ENCODE data around the gene UCP3. TPM values are rescaled to one million over a fixed set of nuclear protein-coding genes. Genes with fewer than 3 reads are reported as not detected.

The UCP3 gene
- total RNA-seq, 4 donors from 2014 or later: 0.53 to 1.5 (median 0.92) TPM; not detected in 1

DNA sequence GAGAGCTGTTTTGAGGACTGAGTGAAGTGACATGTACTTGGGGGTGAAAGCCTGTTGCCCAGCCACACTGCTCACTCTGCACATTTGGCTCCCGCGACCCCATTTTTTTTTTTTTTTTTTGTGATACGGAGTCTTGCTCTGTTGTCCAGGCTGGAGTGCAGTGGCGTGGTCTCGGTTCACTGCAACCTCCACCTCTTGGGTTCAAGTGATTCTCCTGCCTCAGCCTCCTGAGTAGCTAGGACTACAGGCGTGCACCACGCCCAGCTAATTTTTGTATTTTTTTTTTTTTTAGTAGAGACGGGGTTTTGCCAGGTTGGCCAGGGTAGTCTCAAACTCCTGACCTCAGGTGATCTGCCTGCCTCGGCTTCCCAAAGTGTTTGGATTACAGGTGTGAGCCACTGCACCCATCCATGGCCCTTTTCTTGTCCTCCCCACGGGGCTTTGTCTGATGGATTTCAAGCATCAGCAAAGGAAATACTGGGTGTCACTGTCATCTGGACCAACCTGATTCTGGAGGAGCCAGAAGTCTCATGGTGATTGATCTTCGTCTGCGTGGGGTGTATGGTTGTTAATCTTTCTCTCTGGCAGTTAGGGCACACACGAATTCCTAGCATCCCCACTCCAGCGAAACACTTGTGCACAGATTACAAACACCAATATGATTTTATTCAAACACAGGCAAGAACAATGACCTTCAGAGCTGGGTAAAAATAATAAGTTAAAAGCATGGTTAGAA is 3.4 kb upstream of the UCP3 start:
- no peaks in the 10 kb centered on the region for H3K9me3 ChIP-seq
- intact Hi-C loops (cut with DNase I): no loop called here
- H3K4me3 ChIP-seq: no peak overlapping the region
- WGBS, 2 donors: 81 to 83% methylated on average over 13 to 14 of the region's 14 CpGs
- TF ChIP-seq, protein P1, sequence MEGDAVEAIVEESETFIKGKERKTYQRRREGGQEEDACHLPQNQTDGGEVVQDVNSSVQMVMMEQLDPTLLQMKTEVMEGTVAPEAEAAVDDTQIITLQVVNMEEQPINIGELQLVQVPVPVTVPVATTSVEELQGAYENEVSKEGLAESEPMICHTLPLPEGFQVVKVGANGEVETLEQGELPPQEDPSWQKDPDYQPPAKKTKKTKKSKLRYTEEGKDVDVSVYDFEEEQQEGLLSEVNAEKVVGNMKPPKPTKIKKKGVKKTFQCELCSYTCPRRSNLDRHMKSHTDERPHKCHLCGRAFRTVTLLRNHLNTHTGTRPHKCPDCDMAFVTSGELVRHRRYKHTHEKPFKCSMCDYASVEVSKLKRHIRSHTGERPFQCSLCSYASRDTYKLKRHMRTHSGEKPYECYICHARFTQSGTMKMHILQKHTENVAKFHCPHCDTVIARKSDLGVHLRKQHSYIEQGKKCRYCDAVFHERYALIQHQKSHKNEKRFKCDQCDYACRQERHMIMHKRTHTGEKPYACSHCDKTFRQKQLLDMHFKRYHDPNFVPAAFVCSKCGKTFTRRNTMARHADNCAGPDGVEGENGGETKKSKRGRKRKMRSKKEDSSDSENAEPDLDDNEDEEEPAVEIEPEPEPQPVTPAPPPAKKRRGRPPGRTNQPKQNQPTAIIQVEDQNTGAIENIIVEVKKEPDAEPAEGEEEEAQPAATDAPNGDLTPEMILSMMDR (IDR thresholded peaks at IDR 0.05): no peak
- no peak for TF ChIP-seq POLR2A (IDR thresholded peaks at IDR 0.05)
- no peaks in the 10 kb centered on the region for H3K27me3 ChIP-seq
- peaks cover 0 to 22% (median 0%) of the 10 kb centered on the region in 3 donors for H3K4me1 ChIP-seq
- H3K27ac ChIP-seq: no peak overlapping the region
- peaks cover 0 to 30% (median 0%) of the 10 kb centered on the region in 3 donors for H3K36me3 ChIP-seq
- DNase-seq: no peak

- Histone ChIP-seq H3K4me1 (peaks cover 0 to 22% (median 0%) of the 10 kb centered on the region in 3 donors), H3K27me3 (no peaks in the 10 kb centered on the region), H3K9me3 (no peaks in the 10 kb centered on the region), H3K36me3 (peaks cover 0 to 23% (median 0%) of the 10 kb centered on the region in 3 donors), H3K27ac (peak overlapping the region in 1 of 4 donors; percentile 21), H3K4me3 (no peak overlapping the region)
- WGBS, 2 donors: 70 to 93% methylated on average over 4 to 6 of the region's 8 CpGs
- no peak for TF ChIP-seq POLR2A (IDR thresholded peaks at IDR 0.05)
- TF ChIP-seq, protein P1 (IDR thresholded peaks at IDR 0.05): no peak
- no peak for DNase-seq
- intact Hi-C loops (cut with DNase I): no loop called here
Observed at GRCh38 chr11:74011360-74012073, 2.6 kb upstream of the UCP3 start.

DNA sequence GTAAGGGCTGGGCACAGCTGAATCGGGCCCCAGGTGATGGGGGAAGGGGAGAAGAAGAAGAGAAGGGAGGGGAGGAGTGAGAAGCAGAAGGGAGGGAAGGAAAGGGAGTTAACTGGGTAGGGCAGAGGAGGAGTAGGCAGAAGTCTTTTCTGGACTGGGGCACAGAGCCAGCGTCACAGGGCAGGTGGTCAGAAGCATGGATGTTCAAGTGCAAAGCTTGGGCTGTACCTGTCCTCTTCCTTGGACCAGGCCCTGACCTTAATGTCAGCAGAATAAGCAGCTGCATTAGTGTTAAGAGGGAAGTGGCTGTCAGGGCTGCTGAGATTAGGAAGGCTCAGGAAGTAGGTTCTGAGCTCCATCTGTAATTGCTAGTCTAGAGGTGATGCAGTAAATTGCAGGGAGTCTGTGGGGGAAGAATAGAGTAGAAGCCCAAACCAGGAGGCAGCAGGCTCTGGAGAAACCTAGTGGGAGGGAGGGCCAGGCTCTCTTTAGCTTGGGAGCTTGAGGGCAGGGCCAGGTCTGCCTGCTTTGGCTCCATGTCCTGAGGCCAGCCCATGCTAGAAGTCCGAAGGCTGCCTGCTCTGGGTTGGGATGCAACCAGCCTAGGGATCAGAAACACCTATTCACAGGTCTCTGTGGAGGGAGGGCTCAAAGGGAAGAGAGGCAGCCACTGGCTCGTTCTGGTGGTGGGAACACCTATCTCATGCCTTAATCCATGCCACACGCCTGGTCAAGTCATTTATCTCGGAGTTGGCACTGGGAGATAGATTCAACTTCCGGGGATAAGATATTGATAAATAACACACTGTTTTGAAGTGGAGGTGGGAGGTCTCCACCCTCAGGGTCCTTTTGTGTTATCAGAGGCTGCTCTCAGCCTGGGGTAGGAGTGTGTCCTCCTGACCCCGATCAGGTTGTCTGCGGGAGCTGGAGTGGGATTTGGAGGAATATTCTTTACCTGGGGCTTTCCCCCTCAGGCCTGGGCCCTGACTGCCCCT is 1.7 kb upstream of the UCP3 start:
- peaks cover 0 to 19% (median 0%) of the 10 kb centered on the region in 3 donors for H3K36me3 ChIP-seq
- peaks cover 0 to 22% (median 0%) of the 10 kb centered on the region in 3 donors for H3K4me1 ChIP-seq
- 77 to 78% methylated on average over 5 to 9 of the region's 9 CpGs for WGBS, 2 donors
- H3K9me3 ChIP-seq: no peaks in the 10 kb centered on the region
- no peaks in the 10 kb centered on the region for H3K27me3 ChIP-seq
- no peak overlapping the region for H3K4me3 ChIP-seq
- no peak for DNase-seq
- intact Hi-C loops (cut with DNase I): no loop called here
- no peak for TF ChIP-seq POLR2A (IDR thresholded peaks at IDR 0.05)
- TF ChIP-seq, protein P1 (IDR thresholded peaks at IDR 0.05): no peak
- peak overlapping the region in 1 of 4 donors; percentile 21 for H3K27ac ChIP-seq

GRCh38 chr11:74009675-74010305 is 905 bp upstream of the UCP3 start:
- peaks cover 0 to 22% (median 0%) of the 10 kb centered on the region in 3 donors for H3K4me1 ChIP-seq
- 89 to 92% methylated on average over 5 of the region's 5 CpGs for WGBS, 2 donors
- no peak overlapping the region for H3K27ac ChIP-seq
- H3K36me3 ChIP-seq: peaks cover 0 to 19% (median 0%) of the 10 kb centered on the region in 3 donors
- H3K4me3 ChIP-seq: no peak overlapping the region
- DNase-seq: no peak
- no peak for TF ChIP-seq POLR2A (IDR thresholded peaks at IDR 0.05)
- TF ChIP-seq, protein P1 (IDR thresholded peaks at IDR 0.05): no peak
- no peaks in the 10 kb centered on the region for H3K9me3 ChIP-seq
- intact Hi-C loops (cut with DNase I): no loop called here
- H3K27me3 ChIP-seq: no peaks in the 10 kb centered on the region
